PC-3 (cell line): ENCODE measurements around the gene DSCAM. TPM values are rescaled to one million over a fixed set of nuclear protein-coding genes. Genes with fewer than 3 reads are reported as not detected.

Source experiments
- ATAC-seq: fragments of 200-7000 bp; cut with Tn5 transposase; 2 replicates; pipeline ENCODE4 v1.9.1; 2020; ENCODE audit warnings: mild to moderate bottlenecking, moderate library complexity
- BruUV-seq: library from RNA; stranded (reverse); fragments of 400-500 nt; replicated peaks from 2 replicates; lab custom pipeline; 2021; lab: Mats Ljungman, UMichigan
- CTCF ChIA-PET: fragments of 300-600 bp; sonication (Branson Sonifier 250); formaldehyde crosslinking; loops from one replicate; lab custom pipeline; 2022; ENCODE audit warnings: antibody characterized with exemption; lab: Charles Lee
- POLR2A ChIA-PET: fragments of 300-600 bp; sonication (Branson Sonifier 250); formaldehyde crosslinking; loops from one replicate; lab custom pipeline; 2022; ENCODE audit warnings: antibody characterized with exemption; ENCODE audit not compliant: unreplicated experiment; lab: Charles Lee
- DNase-seq: peaks from one replicate; pipeline ENCODE4 v3.0.0-alpha.2; 2015
- H2AFZ ChIP-seq: fragments of 300-600 bp; sonication (generic); 2 replicates; pipeline ENCODE4 v1.6.0; 2016; ENCODE audit warnings: antibody characterized with exemption, low read length
- H3F3A ChIP-seq: fragments of 300-600 bp; sonication (generic); one replicate; pipeline ENCODE4 v1.6.0; 2017; ENCODE audit warnings: antibody characterized with exemption, low read length, control low read depth, mild to moderate bottlenecking; ENCODE audit not compliant: unreplicated experiment
- H3K27ac ChIP-seq: fragments of 300-600 bp; sonication (generic); 2 replicates; pipeline ENCODE4 v1.5.1; 2016; ENCODE audit warnings: mild to moderate bottlenecking, low read length
- H3K27me3 ChIP-seq: fragments of 300-600 bp; sonication (generic); 2 replicates; pipeline ENCODE4 v1.6.1; 2016; ENCODE audit warnings: low read length, mixed read lengths
- H3K36me3 ChIP-seq: fragments of 300-600 bp; sonication (generic); 2 replicates; pipeline ENCODE4 v1.6.1; 2016; ENCODE audit warnings: low read depth, mixed run types, low read length, mixed read lengths
- H3K4me1 ChIP-seq: fragments of 300-600 bp; sonication (generic); 2 replicates; pipeline ENCODE4 v1.5.1; 2016; ENCODE audit warnings: low read length; ENCODE audit not compliant: insufficient read depth
- H3K4me2 ChIP-seq: fragments of 300-600 bp; sonication (generic); 2 replicates; pipeline ENCODE4 v1.6.0; 2016; ENCODE audit warnings: low read length
- H3K4me3 ChIP-seq: fragments of 300-600 bp; sonication (generic); 2 replicates; pipeline ENCODE4 v1.5.1; 2016; ENCODE audit warnings: mild to moderate bottlenecking, low read length, mixed read lengths
- H3K79me2 ChIP-seq: fragments of 300-600 bp; sonication (generic); 2 replicates; pipeline ENCODE4 v1.6.1; 2017; ENCODE audit warnings: low read length, mixed read lengths
- H3K9ac ChIP-seq: fragments of 300-600 bp; sonication (generic); 2 replicates; pipeline ENCODE4 v1.6.0; 2016; ENCODE audit warnings: mild to moderate bottlenecking, low read length
- H3K9me2 ChIP-seq: fragments of 300-600 bp; sonication (generic); replicated peaks from 2 replicates; pipeline ENCODE4 v1.6.1; 2016; ENCODE audit warnings: mixed run types, low read length, mixed read lengths
- H3K9me3 ChIP-seq: fragments of 300-600 bp; sonication (generic); 2 replicates; pipeline ENCODE4 v1.6.1; 2016; ENCODE audit warnings: low read length, mixed read lengths
- H4K20me1 ChIP-seq: fragments of 300-600 bp; sonication (generic); 2 replicates; pipeline ENCODE4 v1.6.1; 2016; ENCODE audit warnings: low read length, mixed read lengths
- CTCF ChIP-seq: fragments of 300-600 bp; sonication (generic); conservative IDR thresholded peaks from 2 replicates; pipeline ENCODE4 v1.5.1; 2017; ENCODE audit warnings: antibody characterized with exemption, low read depth, mild to moderate bottlenecking, low read length
- EZH2 ChIP-seq: fragments of 300-600 bp; sonication (generic); IDR thresholded peaks from one replicate; pipeline ENCODE4 v1.6.1; 2017; ENCODE audit warnings: antibody characterized with exemption, mild to moderate bottlenecking, low read length; ENCODE audit not compliant: unreplicated experiment
- EZH2phosphoT487 ChIP-seq: fragments of 300-600 bp; sonication (generic); IDR thresholded peaks from 2 replicates; pipeline ENCODE4 v1.6.1; 2018; ENCODE audit warnings: mild to moderate bottlenecking, antibody characterized with exemption, low read length, borderline replicate concordance
- intact Hi-C: fragments of 100-400 bp; cut with micrococcal nuclease; formaldehyde crosslinking; loops from 2 replicates; pipeline ENCODE4 v1.9.0; 2023
- total RNA-seq: library from RNA; depleted of rRNA; stranded (reverse); fragments of >200 nt; gene quantifications from 2 replicates; pipeline ENCODE4 v1.2.3, GENCODE V29; 2014

The DSCAM gene
- total RNA-seq, 1 experiment from 2014 or later = not detected

GRCh38 chr21:40349591-40349990 lies 497.4 kb downstream of the DSCAM start:
- H3K4me3 ChIP-seq = no peak overlapping the region
- H2AFZ ChIP-seq = no peak overlapping the region
- DNase-seq (no peak), ATAC-seq (no peak)
- no peaks in the 10 kb centered on the region for H4K20me1 ChIP-seq
- H3F3A ChIP-seq = no peaks in the 10 kb centered on the region
- no peak overlapping the region for H3K4me2 ChIP-seq
- H3K27ac ChIP-seq = no peak overlapping the region
- POLR2A ChIA-PET = no interaction called here
- H3K36me3 ChIP-seq = no peaks in the 10 kb centered on the region
- H3K9me2 ChIP-seq = no peaks in the 10 kb centered on the region
- H3K27me3 ChIP-seq = no peaks in the 10 kb centered on the region
- BruUV-seq = no TSS peak
- H3K4me1 ChIP-seq = no peaks in the 10 kb centered on the region
- CTCF ChIA-PET = no interaction called here
- H3K9me3 ChIP-seq = peaks cover 33% of the 10 kb centered on the region
- TF ChIP-seq EZH2phosphoT487 (no peak), CTCF (no peak), EZH2 (no peak)
- H3K9ac ChIP-seq = no peak overlapping the region
- intact Hi-C loops = no loop called here
- H3K79me2 ChIP-seq = no peaks in the 10 kb centered on the region

GRCh38 chr21:40345711-40346321 lies 501.1 kb downstream of the DSCAM start:
- intact Hi-C loops = no loop called here
- CTCF ChIA-PET = no interaction called here
- POLR2A ChIA-PET = no interaction called here

More at GRCh38 chr21:40345711-40346321, 501.1 kb downstream of the DSCAM start:
- no peaks in the 10 kb centered on the region for H3K79me2 ChIP-seq
- no peaks in the 10 kb centered on the region for H3K36me3 ChIP-seq
- no peak overlapping the region for H3K4me3 ChIP-seq
- TF ChIP-seq EZH2 (no peak), CTCF (no peak), EZH2phosphoT487 (no peak)
- H3K4me2 ChIP-seq = no peak overlapping the region
- no peaks in the 10 kb centered on the region for H3K27me3 ChIP-seq
- H3F3A ChIP-seq = no peaks in the 10 kb centered on the region
- DNase-seq = no peak
- H3K9me2 ChIP-seq = no peaks in the 10 kb centered on the region
- no peaks in the 10 kb centered on the region for H4K20me1 ChIP-seq
- H3K4me1 ChIP-seq = no peaks in the 10 kb centered on the region
- no peak overlapping the region for H3K9ac ChIP-seq
- no peak for ATAC-seq
- BruUV-seq = no TSS peak
- H3K9me3 ChIP-seq = peaks cover 33% of the 10 kb centered on the region
- no peak overlapping the region for H3K27ac ChIP-seq
- H2AFZ ChIP-seq = no peak overlapping the region
